ENCODE results near the gene ADCY2.
A peak's percentile ranks its signal among the peaks of the same experiment; 100 is the strongest.

Gene ADCY2

GRCh38 chr5:7869474-7870136, 473.7 kb downstream of the ADCY2 start:
- peak; percentile 54 for DNase-seq (ENCODE audit: low spot score)

GRCh38 chr5:7871653-7872052, 475.7 kb downstream of the ADCY2 start:
- peak; percentile 47 for DNase-seq (ENCODE audit: low spot score)

- DNase-seq (ENCODE audit: low spot score), result no peak
Measured at GRCh38 chr5:7872517-7873130, 476.7 kb downstream of the ADCY2 start.

GRCh38 chr5:7873216-7873615, 477.3 kb downstream of the ADCY2 start:
- no peak for DNase-seq (ENCODE audit: low spot score)

- no peak for DNase-seq (ENCODE audit: low spot score)
Measured at GRCh38 chr5:7874639-7875038, 478.7 kb downstream of the ADCY2 start.

GRCh38 chr5:7875151-7875550, 479.2 kb downstream of the ADCY2 start:
- no peak for DNase-seq (ENCODE audit: low spot score)

- DNase-seq (ENCODE audit: low spot score), result no peak
Measured at GRCh38 chr5:7876867-7877266, 480.9 kb downstream of the ADCY2 start.

- DNase-seq (ENCODE audit: low spot score), result no peak
Measured at GRCh38 chr5:7877851-7878250, 481.9 kb downstream of the ADCY2 start.

GRCh38 chr5:7878381-7878873, 482.5 kb downstream of the ADCY2 start:
- DNase-seq (ENCODE audit: low spot score), result no peak

All from NAMALWA (cell line).